Prostate gland (tissue), 2 donors: ENCODE results near the gene MBD6.

Experiments
- CTCF ChIP-seq, 4 experiments: fragments of 200-600 bp in 2 of 4; fragments of 450-650 bp in 2 of 4; sonication (generic) in 2 of 4; IDR thresholded peaks; 1 replicate in 3 of 4; 2 replicates in 1 of 4; pipeline ENCODE4 v1.5.1; 2016 to 2019; ENCODE audit warnings: antibody characterized with exemption in 4 of 4, mild to moderate bottlenecking in 2 of 4, moderate library complexity in 2 of 4
- POLR2A ChIP-seq: fragments of 450-650 bp; IDR thresholded peaks from one replicate; pipeline ENCODE4 v1.6.1; 2016; ENCODE audit warnings: antibody characterized with exemption, mild to moderate bottlenecking

GRCh38 chr12:57569858-57570257, 47.2 kb downstream of the MBD6 start:
- TF ChIP-seq CTCF (IDR thresholded peaks at IDR 0.05) (no peak), POLR2A (no peak)
